HK-2 (cell line): ENCODE results near the gene CAPN10.
"Not testable (repeated sequence)": the region's sequence is repeated elsewhere in the genome, so short reads cannot be mapped to it uniquely, and the experiment has no call there.

Source experiments
- DNase-seq: peaks from one replicate; pipeline ENCODE4 v3.0.0-alpha.2; 2018; ENCODE audit not compliant: unreplicated experiment

The CAPN10 gene

GRCh38 chr2:240563231-240563630 is 23.3 kb upstream of the CAPN10 start:
- DNase-seq: not testable (repeated sequence)

DNA sequence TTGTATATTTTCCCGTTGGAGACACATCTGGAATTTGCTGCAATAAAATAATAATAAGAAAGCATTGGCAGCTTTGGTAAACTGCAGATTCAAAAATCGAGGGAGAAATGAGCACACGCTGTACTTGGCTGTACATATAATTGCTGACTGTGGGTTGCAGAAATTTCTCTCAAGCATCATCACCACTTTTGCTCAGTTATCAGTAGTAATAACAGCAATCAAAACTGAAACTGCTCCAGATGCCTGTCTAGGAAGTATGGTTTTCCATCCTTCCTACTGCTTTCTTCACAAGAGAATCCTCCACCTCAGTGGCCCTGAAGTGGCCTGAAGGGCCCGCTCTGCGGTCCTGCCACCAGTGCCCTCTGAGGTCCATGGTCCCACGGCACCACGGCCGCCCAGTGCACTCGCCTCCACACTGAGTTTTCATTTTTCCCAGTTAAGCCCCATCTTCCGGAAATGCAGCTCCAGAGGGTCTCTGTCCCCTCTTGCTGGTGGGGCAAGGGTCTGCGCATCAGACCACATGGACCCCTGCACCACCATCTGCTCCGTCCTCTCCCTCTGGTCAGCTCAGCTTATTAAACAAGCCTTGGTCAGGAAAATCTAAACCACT is 22.5 kb upstream of the CAPN10 start:
- DNase-seq: no peak

- no peak for DNase-seq
These were observed 21.8 kb upstream of the CAPN10 start for GRCh38 chr2:240564561-240565332.

DNA sequence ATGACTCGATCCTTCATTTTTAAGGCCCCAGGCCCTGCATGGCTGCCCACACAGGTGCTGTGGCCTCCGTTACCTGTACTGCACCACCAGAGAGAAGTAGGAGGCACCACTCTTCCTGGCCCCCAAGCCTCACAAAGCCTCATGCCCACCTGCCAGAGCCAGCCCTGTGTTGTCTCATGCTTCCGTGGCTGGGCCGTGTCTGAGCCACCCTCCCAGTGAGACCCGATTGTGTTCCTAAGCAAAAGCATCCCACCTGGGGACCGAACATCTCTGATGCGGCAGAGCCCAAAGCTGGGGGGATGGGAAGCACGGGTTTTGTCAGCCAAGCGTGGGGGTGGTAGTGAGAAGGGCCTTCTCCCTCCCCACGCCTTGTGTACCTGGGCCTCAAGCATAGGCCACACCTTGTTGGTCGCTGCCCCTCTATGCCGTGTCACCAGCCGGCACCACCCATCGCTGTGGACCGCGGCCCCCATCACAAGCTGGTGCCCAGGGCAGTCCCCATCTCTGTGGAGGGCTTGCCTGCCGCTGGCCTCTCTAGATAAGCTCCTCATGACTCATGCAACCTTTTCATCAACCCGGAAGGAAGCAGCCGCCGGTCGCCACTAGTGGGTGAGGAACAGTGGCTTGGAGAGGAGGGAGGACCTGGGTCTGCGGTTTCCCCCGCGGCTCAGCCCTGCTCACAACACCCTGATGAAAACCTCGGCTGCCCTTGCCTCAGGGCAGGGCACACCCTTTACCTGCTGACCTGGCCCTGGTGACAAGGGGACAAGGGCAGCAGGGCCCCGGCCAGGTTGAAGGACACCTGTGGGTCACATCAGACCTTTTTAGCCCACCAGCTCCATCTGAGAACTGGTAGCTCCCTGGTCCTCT is 21.0 kb upstream of the CAPN10 start:
- DNase-seq: peak; percentile 94

- peak; percentile 93 for DNase-seq
These were observed 20.1 kb upstream of the CAPN10 start for GRCh38 chr2:240566203-240567136.

DNA sequence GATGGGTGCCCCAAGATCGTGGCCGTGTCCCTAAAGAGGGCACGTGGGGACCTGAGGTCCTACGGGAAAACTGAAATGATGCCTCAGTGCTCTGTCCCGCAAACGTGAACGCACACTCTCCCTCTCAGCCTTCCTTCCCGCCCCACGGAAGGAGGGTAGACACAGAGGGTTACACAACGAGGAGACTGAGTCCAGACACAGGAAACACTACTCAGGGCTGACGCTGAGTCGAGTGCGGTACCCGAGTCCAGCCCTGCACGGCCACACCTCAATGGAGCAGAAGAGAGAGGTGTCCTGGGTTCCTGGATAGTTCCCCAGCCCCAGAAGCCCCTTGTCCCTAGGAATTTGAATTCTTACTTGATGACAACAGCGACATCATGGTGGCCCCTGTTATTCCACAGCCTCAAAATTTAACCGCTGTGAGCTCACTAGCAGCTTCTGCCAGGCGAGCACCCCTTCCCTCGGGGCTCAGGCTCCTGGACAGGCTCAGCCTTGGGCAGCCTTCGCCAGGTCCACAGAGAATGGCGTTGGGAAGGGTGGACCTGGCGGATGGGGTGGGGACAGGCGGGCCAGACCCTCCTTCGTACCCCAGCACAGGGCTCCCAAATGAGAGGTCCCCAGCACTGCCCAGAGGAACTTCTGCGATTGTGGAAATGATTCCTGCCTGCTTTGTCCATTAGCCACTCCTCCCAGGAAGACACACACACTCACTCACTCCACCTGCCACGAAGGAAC is 19.2 kb upstream of the CAPN10 start:
- DNase-seq: no peak

- DNase-seq: no peak
These were observed 18.5 kb upstream of the CAPN10 start, which contains the start of gene RNPEPL1 for GRCh38 chr2:240567872-240568677. Gene RNPEPL1 (plus strand): TSS chr2:240568484. CDS start chr2:240568587, 103 bp downstream.

DNA sequence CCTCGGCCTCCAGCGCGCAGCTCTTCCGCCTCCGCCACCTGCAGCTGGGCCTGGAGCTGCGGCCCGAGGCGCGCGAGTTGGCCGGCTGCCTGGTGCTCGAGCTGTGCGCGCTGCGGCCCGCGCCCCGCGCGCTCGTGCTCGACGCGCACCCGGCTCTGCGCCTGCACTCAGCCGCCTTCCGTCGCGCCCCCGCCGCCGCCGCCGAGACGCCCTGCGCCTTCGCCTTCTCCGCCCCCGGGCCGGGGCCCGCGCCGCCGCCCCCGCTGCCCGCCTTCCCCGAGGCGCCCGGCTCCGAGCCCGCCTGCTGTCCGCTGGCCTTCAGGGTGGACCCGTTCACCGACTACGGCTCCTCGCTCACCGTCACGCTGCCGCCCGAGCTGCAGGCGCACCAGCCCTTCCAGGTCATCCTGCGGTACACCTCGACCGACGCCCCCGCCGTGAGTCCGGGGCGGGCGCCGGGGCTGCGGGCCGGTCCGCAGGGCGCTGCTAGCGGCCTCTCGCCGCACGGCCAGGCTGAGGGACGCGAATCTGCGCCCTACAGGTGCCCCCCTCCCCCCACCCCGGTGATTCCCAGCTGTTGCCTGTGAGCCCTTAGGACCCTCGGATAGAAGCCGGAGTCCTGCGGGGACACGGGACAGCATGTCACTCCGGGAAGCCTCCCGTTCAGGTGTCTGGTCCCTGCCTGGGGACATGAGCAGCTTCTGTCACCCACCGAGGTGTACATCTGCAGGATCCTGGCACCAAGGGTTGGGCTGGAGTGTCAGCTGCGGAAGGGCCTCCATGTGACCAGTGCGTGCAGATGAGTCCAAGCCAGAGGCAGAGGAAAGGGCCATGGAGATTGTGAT is 17.6 kb upstream of the CAPN10 start:
- DNase-seq: no peak

DNA sequence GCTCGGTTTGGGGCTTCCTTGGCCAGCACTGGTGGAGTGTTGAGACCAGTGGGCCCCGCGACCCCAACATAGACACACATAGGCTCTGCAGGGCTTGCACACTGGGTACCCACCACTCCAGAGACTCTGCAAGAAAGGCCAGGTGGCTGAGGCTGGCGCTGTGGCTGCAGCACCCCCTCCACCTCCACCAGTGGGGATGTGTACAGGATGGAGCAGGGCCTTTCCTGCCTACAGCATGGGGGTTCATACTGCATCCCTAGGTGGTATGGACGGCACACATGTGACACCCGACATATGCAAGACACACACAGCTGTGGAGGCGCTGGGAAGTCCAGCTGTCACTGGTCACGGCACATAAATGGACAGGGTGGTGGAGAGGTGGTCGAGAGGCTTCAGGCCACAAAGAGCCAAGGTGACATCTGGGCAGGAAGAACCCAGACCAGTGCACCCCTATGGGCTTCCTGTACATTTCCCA is 17.0 kb upstream of the CAPN10 start:
- no peak for DNase-seq

DNA sequence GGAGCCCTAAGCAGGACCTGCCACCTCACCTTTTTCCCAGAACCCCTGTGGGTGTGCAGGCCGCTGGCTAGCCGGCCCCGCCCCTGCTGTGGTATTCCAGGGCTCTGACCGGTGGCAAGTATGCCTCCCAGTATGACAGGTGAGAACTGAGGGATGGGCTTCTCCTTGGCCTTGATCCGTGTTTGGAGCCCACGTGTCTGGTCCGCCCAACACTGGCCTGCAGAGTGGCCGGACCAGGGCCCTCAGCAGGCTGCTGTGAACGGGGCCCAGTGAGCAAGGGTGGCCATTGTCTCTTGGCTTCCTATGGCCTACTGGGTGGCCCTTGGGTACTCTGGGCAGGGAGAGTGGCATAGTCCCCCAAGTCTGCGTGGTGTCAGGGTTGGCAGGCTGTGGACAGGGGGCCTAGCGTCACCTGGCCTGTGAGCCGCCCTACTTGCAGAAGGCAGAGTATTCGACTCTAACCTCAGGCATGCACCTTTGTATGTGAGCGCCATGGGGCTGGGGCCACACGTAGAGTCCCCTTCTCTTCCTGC is 16.5 kb upstream of the CAPN10 start:
- DNase-seq: no peak

- no peak for DNase-seq
These were observed 15.8 kb upstream of the CAPN10 start for GRCh38 chr2:240570531-240571313.

DNA sequence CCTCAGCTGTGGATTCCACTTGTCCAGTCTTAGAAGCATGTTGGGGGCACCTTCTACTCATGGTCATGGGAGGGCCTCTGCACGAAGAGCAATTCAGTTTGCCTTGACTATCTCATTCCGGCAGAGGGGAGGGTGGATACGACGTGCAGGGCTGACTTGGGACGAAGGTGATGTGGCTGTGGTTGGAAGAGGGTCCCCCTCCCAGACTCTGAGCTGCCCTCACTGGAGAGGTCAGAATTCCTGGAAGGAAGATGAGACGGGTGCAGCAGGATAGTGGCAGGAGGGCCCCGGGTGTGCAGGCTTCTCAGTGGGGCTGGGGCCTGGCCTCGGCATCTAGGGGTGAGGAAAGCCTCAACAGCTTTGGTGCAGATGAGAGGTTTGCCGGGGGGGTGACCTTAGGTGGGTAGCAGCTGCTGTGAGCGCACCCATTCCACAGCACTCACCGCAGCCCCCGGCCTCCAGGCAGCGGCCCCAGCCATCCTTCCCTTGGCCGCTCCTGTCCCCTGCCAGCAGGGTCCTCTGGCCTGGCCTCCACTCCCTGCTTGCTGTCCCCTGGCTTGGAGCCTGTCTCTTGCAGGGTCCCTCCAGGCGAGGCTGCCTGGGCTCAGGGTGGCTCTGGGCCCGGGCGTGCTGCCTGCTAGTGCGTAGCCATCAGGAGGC is 15.1 kb upstream of the CAPN10 start:
- DNase-seq: no peak

DNA sequence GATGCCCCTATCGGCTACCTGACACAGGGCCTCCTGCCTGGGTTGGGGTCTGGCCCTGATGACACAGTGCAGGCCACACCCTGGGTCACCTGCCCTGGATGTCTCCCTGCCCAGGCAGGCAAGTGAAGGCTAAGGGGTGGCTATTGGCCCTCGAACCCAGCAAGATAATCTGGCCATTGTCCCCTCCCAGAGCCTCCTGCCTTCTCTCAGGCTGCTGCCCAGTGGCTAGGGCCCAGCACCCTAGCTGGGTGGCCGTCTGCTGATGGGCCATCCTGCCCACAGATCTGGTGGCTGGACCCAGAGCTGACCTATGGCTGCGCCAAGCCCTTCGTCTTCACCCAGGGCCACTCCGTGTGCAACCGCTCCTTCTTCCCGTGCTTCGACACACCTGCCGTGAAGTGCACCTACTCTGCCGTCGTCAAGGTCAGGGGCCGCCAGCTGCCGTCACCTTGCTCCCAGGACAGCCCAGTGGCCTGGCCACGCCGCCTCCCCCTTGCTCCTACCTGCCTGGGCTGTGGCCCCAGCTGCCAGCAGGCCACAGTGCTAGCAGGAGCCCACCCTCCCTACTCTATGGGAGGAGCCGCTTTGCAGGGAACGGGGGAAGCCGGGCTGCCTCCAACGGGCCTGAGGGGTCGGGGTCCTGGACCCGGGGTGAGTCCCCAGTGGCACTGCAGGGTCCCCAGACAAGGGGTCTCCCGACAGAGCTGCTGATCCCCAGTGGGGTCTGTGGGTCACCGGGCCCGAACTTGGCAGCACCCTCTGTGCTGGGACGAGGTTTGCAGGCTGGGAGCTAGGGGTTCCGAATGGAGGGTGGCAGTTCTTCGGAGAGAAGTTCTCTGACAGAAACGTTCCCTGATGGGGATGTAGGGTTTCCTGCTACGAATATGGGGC is 14.1 kb upstream of the CAPN10 start:
- no peak for DNase-seq

- no peak for DNase-seq
These were observed 13.4 kb upstream of the CAPN10 start for GRCh38 chr2:240573071-240573515.

GRCh38 chr2:240573516-240574385 is 12.8 kb upstream of the CAPN10 start:
- DNase-seq: no peak
